Uterus (tissue), 2 donors: ENCODE results near the gene SCUBE3.

Source experiments
- CTCF ChIP-seq, 4 experiments: fragments of 200-600 bp in 2 of 4; fragments of 450-650 bp in 2 of 4; sonication (generic) in 2 of 4; IDR thresholded peaks; one replicate each; pipeline ENCODE4 v1.5.1; 2016 to 2019; ENCODE audit warnings: antibody characterized with exemption in 4 of 4, mild to moderate bottlenecking in 2 of 4, moderate library complexity in 1 of 4
- POLR2A ChIP-seq, 2 donors: fragments of 450-650 bp; IDR thresholded peaks; one replicate each; pipeline ENCODE4 v1.6.1; 2016; ENCODE audit warnings: antibody characterized with exemption in 2 of 2, mild to moderate bottlenecking in 1 of 2, moderate library complexity in 1 of 2

GRCh38 chr6:35287671-35288396, 74.1 kb downstream of the SCUBE3 start:
- TF ChIP-seq CTCF (IDR thresholded peaks at IDR 0.05), result no peak
- TF ChIP-seq POLR2A (IDR thresholded peaks at IDR 0.05), result no peak
